ENCODE data around the gene MOV10L1. TPM values are rescaled to one million over a fixed set of nuclear protein-coding genes. Genes with fewer than 3 reads are reported as not detected.
"Not testable (repeated sequence)": the region's sequence is repeated elsewhere in the genome, so short reads cannot be mapped to it uniquely, and the experiment has no call there.

Gene MOV10L1
- total RNA-seq, 1 donor from 2014 or later, result 26.0 TPM

- no peak for DNase-seq (ENCODE audit: low read depth, low spot score)
Measured at GRCh38 chr22:50202130-50202666, 112.4 kb downstream of the MOV10L1 start.

- no peak for DNase-seq (ENCODE audit: low read depth, low spot score)
Measured at GRCh38 chr22:50203288-50203687, 113.5 kb downstream of the MOV10L1 start.

- DNase-seq (ENCODE audit: low read depth, low spot score), result no peak
Measured at GRCh38 chr22:50204571-50204970, 114.8 kb downstream of the MOV10L1 start.

GRCh38 chr22:50204998-50205397 lies 115.2 kb downstream of the MOV10L1 start:
- not testable (repeated sequence) for DNase-seq (ENCODE audit: low read depth, low spot score)

- no peak for DNase-seq (ENCODE audit: low read depth, low spot score)
Measured at GRCh38 chr22:50205781-50206569, 116.2 kb downstream of the MOV10L1 start.

GRCh38 chr22:50206599-50206998 lies 116.8 kb downstream of the MOV10L1 start:
- DNase-seq (ENCODE audit: low read depth, low spot score), result no peak

- DNase-seq (ENCODE audit: low read depth, low spot score), result no peak
Measured at GRCh38 chr22:50207383-50208140, 117.8 kb downstream of the MOV10L1 start.

GRCh38 chr22:50208430-50208938 lies 118.7 kb downstream of the MOV10L1 start:
- no peak for DNase-seq (ENCODE audit: low read depth, low spot score)

GRCh38 chr22:50208939-50209892 lies 119.4 kb downstream of the MOV10L1 start:
- no peak for DNase-seq (ENCODE audit: low read depth, low spot score)

- no peak for DNase-seq (ENCODE audit: low read depth, low spot score)
Measured at GRCh38 chr22:50209893-50210292, 120.1 kb downstream of the MOV10L1 start.

- no peak for DNase-seq (ENCODE audit: low read depth, low spot score)
Measured at GRCh38 chr22:50210378-50211139, 120.8 kb downstream of the MOV10L1 start.

- DNase-seq (ENCODE audit: low read depth, low spot score), result no peak
Measured at GRCh38 chr22:50211147-50211546, 121.3 kb downstream of the MOV10L1 start.

Other genes starting within 250 kb of the MOV10L1 start
- gene ZBED4, start 236.2 kb upstream of the MOV10L1 start, total RNA-seq, result 14.3 and 16.7 TPM in 2 replicates
- gene ALG12, start 171.6 kb upstream of the MOV10L1 start, total RNA-seq, result 14.6 and 19.4 TPM in 2 replicates
- 64.2 and 78.4 TPM in 2 replicates for gene CRELD2, start 171.4 kb upstream of the MOV10L1 start, total RNA-seq
- 174 and 185 TPM in 2 replicates for gene PIM3, start 129.2 kb upstream of the MOV10L1 start, total RNA-seq
- gene IL17REL, start 77.2 kb upstream of the MOV10L1 start, total RNA-seq, result 0.04 and 0.20 TPM in 2 replicates
- gene TTLL8, start 31.7 kb upstream of the MOV10L1 start, total RNA-seq, result not detected in 2 replicates
- not detected in 2 replicates for gene MLC1, start 4.6 kb upstream of the MOV10L1 start, total RNA-seq
- gene PANX2, start 80.7 kb downstream of the MOV10L1 start, total RNA-seq, result 0.53 and 0.99 TPM in 2 replicates
- gene TRABD, start 95.9 kb downstream of the MOV10L1 start, total RNA-seq, result 34.8 and 36.3 TPM in 2 replicates
- gene SELENOO, start 111.0 kb downstream of the MOV10L1 start, total RNA-seq, result 28.8 and 30.4 TPM in 2 replicates
- 22.0 and 28.1 TPM in 2 replicates for gene TUBGCP6, start 155.0 kb downstream of the MOV10L1 start, total RNA-seq
- 14.0 and 14.4 TPM in 2 replicates for gene HDAC10, start 161.3 kb downstream of the MOV10L1 start, total RNA-seq
- 54.2 TPM in 2 replicates for gene MAPK12, start 171.7 kb downstream of the MOV10L1 start, total RNA-seq
- gene MAPK11, start 180.4 kb downstream of the MOV10L1 start, total RNA-seq, result 16.3 and 23.3 TPM in 2 replicates
- 55.5 and 65.2 TPM in 2 replicates for gene PLXNB2, start 217.6 kb downstream of the MOV10L1 start, total RNA-seq
- 1.1 and 1.3 TPM in 2 replicates for gene DENND6B, start 237.0 kb downstream of the MOV10L1 start, total RNA-seq

Measured in pulmonary artery endothelial cell (primary cell).